Activated T-cell treated with anti-CD3 and anti-CD28 coated beads for 4 hours (primary cell): ENCODE results near the gene RREB1.
A peak's percentile ranks its signal among the peaks of the same experiment; 100 is the strongest.

Experiments
- DNase-seq: peaks from one replicate; pipeline ENCODE4 v3.0.0-alpha.2; 2020

RREB1 gene

GRCh38 chr6:7229376-7230326 is 121.9 kb downstream of the RREB1 start:
- DNase-seq: no peak

- no peak for DNase-seq
These were observed 122.5 kb downstream of the RREB1 start for GRCh38 chr6:7230327-7230691.

- DNase-seq: no peak
These were observed 123.4 kb downstream of the RREB1 start for GRCh38 chr6:7230956-7231713.

- no peak for DNase-seq
These were observed 124.6 kb downstream of the RREB1 start for GRCh38 chr6:7232351-7232750.

- no peak for DNase-seq
These were observed 126.8 kb downstream of the RREB1 start for GRCh38 chr6:7234547-7234946.

GRCh38 chr6:7235712-7236305 is 128.0 kb downstream of the RREB1 start:
- no peak for DNase-seq

- no peak for DNase-seq
These were observed 128.8 kb downstream of the RREB1 start for GRCh38 chr6:7236306-7237209.

GRCh38 chr6:7237653-7238188 is 130.0 kb downstream of the RREB1 start:
- no peak for DNase-seq

GRCh38 chr6:7238526-7238899 is 130.8 kb downstream of the RREB1 start:
- DNase-seq: no peak

- peak; percentile 63 for DNase-seq
These were observed 131.3 kb downstream of the RREB1 start for GRCh38 chr6:7238900-7239589.

GRCh38 chr6:7239590-7239948 is 131.8 kb downstream of the RREB1 start:
- no peak for DNase-seq

- DNase-seq: no peak
These were observed 132.6 kb downstream of the RREB1 start for GRCh38 chr6:7240351-7240750.

GRCh38 chr6:7241160-7241559 is 133.4 kb downstream of the RREB1 start:
- DNase-seq: no peak

- no peak for DNase-seq
These were observed 134.2 kb downstream of the RREB1 start for GRCh38 chr6:7241709-7242645.

- DNase-seq: no peak
These were observed 135.0 kb downstream of the RREB1 start for GRCh38 chr6:7242835-7243178.

- DNase-seq: peak; percentile 42
These were observed 135.6 kb downstream of the RREB1 start for GRCh38 chr6:7243179-7243981.

GRCh38 chr6:7245668-7246393 is 138.1 kb downstream of the RREB1 start:
- no peak for DNase-seq

GRCh38 chr6:7246401-7247178 is 138.8 kb downstream of the RREB1 start:
- DNase-seq: no peak

GRCh38 chr6:7247179-7247456 is 139.4 kb downstream of the RREB1 start:
- no peak for DNase-seq
